HG03064 (cell line): ENCODE data around the gene SSC4D.

Source experiments
- ATAC-seq: cut with Tn5 transposase; IDR thresholded peaks from one replicate; pipeline ENCODE4 v1.9.1; 2021; ENCODE audit warnings: low read depth; ENCODE audit not compliant: unreplicated experiment

Gene SSC4D

DNA sequence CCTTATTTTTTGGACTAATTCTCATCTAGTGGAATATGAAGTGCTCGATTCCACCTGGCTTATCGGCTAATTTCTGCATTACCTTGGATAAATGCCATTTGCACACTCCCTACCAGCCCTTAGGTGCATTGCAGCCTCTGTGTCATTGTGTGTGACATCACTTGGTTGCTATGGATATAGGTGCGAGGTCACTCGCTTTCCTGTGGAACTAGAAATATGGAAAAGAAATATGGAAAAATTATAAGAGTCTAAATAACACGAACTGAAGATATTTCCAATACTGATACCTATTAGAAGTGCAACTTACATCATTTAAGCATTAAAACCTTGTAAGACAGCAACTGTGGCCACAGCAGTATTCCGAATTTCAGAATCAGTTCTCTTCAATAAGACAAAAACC, 52.7 kb downstream of the SSC4D start:
- no peak for ATAC-seq

- no peak for ATAC-seq
Measured at GRCh38 chr7:76356115-76356514, 53.4 kb downstream of the SSC4D start.

- no peak for ATAC-seq
Measured at GRCh38 chr7:76354981-76355730, 54.3 kb downstream of the SSC4D start.

GRCh38 chr7:76354516-76354915, 55.0 kb downstream of the SSC4D start:
- ATAC-seq = no peak

DNA sequence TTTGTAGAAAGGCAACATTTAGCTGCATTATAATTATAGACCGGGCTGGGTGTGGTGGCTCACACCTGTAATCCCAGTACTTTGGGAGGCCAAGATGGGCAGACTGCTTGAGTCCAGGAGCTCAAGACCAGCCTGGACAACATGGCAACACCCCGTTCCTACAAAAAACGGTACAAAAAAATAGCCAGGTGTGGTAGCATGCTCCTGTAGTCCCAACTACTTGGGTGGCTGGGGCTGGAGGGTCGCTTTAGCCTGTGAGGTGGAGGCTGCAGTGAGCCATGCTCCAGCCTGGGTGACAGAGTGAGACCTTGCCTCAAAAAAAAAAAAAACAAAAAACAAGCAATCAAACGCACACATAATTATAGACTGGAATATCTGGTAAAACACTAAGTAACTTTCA, 55.8 kb downstream of the SSC4D start:
- no peak for ATAC-seq

DNA sequence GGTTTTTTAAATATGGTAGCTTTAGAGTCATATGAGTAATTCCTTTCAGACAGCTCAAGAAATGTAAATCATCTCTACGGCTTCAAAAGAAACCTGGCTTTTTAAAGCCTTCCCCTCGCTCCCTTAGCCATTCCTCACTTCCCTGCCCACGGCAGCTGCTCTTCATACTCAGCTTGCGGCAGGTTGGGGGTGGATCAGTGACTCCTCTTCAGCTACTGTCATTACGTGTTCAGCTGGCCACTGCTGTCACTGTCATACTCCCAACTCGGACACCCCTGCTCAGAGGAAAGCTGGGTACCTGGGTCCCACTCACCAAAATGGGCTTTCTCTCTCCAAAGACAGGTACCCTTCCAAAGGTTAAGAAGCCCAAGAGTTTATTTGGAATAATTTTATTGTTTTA, 57.3 kb downstream of the SSC4D start:
- ATAC-seq = no peak

DNA sequence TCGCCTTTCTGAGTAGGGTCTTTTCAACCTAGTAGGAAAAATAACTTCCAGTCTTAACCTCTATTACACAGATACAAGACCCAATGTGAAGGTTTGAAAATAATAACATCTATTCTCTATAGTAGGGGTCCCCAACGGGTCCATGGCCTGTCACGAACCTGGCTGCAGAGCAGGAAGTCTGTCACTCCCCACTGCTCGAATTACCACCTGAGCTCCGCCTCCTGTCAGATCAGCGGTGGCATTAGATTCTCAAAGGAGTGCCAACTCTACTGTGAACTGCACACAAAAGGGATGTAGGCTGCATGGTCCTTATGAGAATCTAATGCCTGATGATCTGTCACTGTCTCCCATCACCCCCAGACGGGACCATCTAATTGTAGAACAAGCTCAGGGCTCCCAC, 58.1 kb downstream of the SSC4D start:
- ATAC-seq = no peak

- no peak for ATAC-seq
Measured at GRCh38 chr7:76349313-76349885, 60.1 kb downstream of the SSC4D start.

GRCh38 chr7:76347710-76348109, 61.8 kb downstream of the SSC4D start:
- no peak for ATAC-seq

GRCh38 chr7:76346778-76347177, 62.7 kb downstream of the SSC4D start:
- ATAC-seq = no peak

GRCh38 chr7:76346097-76346496, 63.4 kb downstream of the SSC4D start:
- ATAC-seq = no peak

GRCh38 chr7:76343931-76344321, 65.6 kb downstream of the SSC4D start:
- no peak for ATAC-seq

GRCh38 chr7:76343294-76343930, 66.1 kb downstream of the SSC4D start:
- no peak for ATAC-seq

DNA sequence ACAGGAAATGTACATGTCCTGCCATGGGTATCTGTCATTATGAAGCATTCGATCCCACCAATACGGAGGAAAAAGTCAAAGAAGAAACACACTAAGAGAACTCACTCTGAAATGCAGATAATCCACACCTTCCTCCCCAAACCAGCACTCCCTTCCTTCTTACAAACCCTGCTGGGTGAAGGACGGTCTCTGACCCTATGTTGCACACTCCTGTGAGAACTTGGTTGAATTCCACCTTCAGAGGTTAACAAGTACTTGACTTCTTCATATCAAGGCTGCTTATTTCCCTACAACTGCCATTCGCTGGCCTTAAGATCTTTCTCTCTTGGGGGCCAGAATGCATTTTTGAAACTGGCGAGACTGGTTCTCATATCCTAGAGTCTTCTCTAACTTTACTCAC, 67.3 kb downstream of the SSC4D start:
- ATAC-seq = no peak

- no peak for ATAC-seq
Measured at GRCh38 chr7:76340617-76341131, 68.8 kb downstream of the SSC4D start.
